ENCODE results near the gene PKN1. TPM values are rescaled to one million over a fixed set of nuclear protein-coding genes. Genes with fewer than 3 reads are reported as not detected.
A peak's percentile ranks its signal among the peaks of the same experiment; 100 is the strongest.

PKN1 gene
- 147 TPM for total RNA-seq
- long read RNA-seq, transcript PKN1-202 (22 exons, 2,960 nt), result minor isoform, 19 of 383 reads
- long read RNA-seq, transcript PKN1-201 (22 exons, 3,069 nt), result major isoform, 273 of 383 reads
- long read RNA-seq, partial matches to known transcripts, result 61 of 383 reads
- long read RNA-seq, other reads (novel, unspliced or antisense), result 29 of 383 reads

DNA sequence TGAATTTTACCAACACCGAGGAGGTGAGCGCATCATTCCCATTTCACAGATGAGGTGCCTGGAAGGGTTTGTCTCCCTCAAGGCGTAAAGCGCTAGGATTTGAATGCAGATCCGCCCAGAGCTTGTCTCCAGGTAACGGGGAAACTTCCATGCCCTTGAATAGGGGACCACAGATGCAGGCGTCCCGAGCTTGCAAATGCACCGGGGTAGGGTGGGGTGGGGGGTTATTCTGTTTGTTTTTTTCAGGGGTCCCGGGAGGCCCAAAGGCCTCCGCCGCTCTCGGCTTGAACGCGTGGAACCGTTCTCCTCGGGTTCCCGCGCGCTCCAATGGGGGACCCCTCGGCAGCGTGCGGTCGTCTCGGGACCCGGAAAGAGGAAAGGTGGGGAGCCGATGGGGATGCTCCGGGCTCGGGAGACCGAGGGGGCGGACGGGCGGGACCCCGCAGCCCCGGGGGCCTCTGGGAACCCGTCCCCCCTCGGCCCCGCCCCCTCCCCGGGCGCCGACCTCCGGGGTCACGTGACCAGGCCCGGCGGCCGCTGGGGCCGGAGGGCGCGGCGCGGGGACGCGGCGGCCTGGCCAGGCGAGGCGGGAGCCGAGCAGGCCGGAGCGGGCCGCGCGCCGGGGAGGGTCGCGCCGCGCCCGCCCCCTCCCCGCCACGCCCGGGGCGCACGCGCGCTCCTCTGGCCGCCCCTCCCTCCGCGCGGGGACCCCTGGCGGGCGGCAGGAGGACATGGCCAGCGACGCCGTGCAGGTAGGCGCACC is at the start of gene PKN1:
TSS of gene PKN1 (plus strand) at position 516 of the 763 bp plus-strand sequence. CDS start at position 732, 216 bp downstream.
- H3K27me3 ChIP-seq (ENCODE audit: low read depth), result no peaks in the 10 kb centered on the region
- DNase-seq, result peak; percentile 70
- peak within 1 kb of the TSS; percentile 95 for H3K4me3 ChIP-seq
- no peaks in the 10 kb centered on the region for H3K9me3 ChIP-seq
- H3K27ac ChIP-seq, result peak within 1 kb of the TSS; percentile 90
- peak; percentile 68 to 76 for ATAC-seq
- intact Hi-C loops (cut with DNase I), result no loop called here
- H3K4me1 ChIP-seq, result peaks cover 57% of the 10 kb centered on the region
- TF ChIP-seq, protein P1, sequence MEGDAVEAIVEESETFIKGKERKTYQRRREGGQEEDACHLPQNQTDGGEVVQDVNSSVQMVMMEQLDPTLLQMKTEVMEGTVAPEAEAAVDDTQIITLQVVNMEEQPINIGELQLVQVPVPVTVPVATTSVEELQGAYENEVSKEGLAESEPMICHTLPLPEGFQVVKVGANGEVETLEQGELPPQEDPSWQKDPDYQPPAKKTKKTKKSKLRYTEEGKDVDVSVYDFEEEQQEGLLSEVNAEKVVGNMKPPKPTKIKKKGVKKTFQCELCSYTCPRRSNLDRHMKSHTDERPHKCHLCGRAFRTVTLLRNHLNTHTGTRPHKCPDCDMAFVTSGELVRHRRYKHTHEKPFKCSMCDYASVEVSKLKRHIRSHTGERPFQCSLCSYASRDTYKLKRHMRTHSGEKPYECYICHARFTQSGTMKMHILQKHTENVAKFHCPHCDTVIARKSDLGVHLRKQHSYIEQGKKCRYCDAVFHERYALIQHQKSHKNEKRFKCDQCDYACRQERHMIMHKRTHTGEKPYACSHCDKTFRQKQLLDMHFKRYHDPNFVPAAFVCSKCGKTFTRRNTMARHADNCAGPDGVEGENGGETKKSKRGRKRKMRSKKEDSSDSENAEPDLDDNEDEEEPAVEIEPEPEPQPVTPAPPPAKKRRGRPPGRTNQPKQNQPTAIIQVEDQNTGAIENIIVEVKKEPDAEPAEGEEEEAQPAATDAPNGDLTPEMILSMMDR (IDR thresholded peaks at IDR 0.05), result no peak
- peaks cover 11% of the 10 kb centered on the region for H3K36me3 ChIP-seq

DNA sequence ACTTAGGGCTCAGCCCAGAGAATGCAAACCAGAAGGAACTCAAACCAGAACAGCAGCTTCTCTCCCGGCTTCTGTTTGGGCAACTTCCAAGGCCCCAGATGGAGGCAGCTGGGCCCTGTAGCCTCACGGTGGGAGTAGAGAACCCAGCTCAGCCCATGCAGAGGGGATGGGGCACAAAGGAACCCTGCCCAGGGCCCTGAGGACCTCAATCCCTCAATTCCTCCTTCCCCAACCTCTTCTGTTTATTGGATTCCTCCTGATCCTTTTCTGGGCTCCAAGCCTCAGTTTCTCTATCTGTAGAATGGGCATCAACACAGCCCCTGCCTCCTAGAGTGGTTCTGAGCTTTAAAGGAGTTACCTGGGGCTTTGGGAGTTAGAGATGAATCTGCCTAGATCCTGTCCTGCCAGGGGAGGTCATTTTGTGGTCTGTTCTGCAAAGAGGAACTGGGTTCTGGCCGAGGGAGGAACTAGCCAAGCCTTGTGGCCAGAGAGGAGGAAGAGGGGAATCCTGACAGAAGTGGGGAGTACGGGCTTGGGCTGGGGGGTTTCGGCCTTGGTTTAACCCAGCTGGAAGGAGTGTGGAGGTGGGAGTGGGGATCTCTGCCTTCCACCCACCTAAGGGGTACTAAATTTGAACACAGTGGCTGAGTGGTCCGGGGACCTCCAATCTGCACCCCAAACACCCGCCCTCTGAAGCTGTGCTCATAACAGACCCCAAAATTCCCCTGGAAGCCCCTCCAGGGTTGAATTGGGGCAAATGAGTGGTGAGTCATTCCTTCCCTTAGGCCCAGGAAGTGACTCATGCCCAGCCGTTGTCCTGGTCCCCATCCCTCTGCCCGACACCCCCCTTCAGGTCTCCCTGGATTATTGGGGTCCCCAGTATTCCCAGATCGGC is 49.2 kb upstream of the PKN1 start:
- TF ChIP-seq, protein P1 (IDR thresholded peaks at IDR 0.05), result no peak
- H3K4me3 ChIP-seq, result peak overlapping the region; percentile 83
- intact Hi-C loops (cut with DNase I), result no loop called here
- no peaks in the 10 kb centered on the region for H3K9me3 ChIP-seq
- no peaks in the 10 kb centered on the region for H3K27me3 ChIP-seq (ENCODE audit: low read depth)
- DNase-seq (peak; percentile 65), ATAC-seq (peak; percentile 5 to 12)
- H3K27ac ChIP-seq, result peak overlapping the region; percentile 90
- peaks cover 74% of the 10 kb centered on the region for H3K4me1 ChIP-seq
- peaks cover 16% of the 10 kb centered on the region for H3K36me3 ChIP-seq

DNA sequence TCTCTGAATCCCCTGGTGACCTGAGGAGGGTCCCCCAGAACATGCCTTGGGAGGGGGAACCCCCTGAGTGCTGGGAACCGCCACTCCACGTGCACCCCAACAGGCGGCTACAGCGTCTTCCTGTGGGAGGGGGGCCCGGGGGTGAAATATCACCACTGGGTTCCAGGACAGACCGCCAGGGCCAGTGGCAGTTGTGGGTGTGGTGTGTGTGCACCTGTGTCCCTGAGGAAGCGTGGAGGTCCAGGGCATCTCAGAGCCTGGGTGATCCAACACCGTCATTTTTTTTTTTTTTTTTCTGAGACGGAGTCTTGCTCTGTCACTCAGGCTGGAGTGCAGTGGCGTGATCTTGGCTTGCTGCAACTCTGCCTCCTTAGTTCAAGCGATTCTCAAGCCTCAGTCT is 47.6 kb upstream of the PKN1 start:
- ATAC-seq, result no peak
- Histone ChIP-seq H3K9me3 (no peaks in the 10 kb centered on the region), H3K36me3 (peaks cover 25% of the 10 kb centered on the region), H3K27ac (peak overlapping the region; percentile 90), H3K4me1 (peaks cover 59% of the 10 kb centered on the region), H3K4me3 (peak overlapping the region; percentile 83), H3K27me3 (ENCODE audit: low read depth) (no peaks in the 10 kb centered on the region)
- TF ChIP-seq, protein P1 (IDR thresholded peaks at IDR 0.05), result no peak
- intact Hi-C loops (cut with DNase I), result no loop called here
- DNase-seq, result no peak

DNA sequence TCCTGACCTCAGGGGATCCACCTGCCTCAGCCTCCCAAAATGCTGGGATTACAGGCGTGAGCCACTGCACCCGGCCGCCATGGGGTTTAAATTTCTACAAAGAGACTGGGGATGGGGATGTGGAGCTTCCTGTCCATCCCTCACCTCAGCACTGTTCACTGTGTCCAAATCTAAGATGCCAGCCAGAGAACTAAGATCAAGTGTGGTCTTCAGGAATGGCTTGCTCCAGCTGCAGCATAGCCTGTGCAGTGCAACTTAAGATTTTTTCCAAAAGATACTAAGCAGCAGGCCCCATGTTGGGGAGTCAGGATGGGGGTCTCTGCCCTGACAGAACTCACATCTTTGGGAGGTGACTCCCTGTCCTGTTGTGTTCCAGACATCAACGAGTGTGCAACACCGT is 42.6 kb upstream of the PKN1 start:
- intact Hi-C loops (cut with DNase I), result no loop called here
- no peak for ATAC-seq
- H3K27ac ChIP-seq, result no peak overlapping the region
- no peaks in the 10 kb centered on the region for H3K27me3 ChIP-seq (ENCODE audit: low read depth)
- no peak overlapping the region for H3K4me3 ChIP-seq
- no peak for DNase-seq
- no peaks in the 10 kb centered on the region for H3K9me3 ChIP-seq
- H3K36me3 ChIP-seq, result peaks cover 76% of the 10 kb centered on the region
- peaks cover 24% of the 10 kb centered on the region for H3K4me1 ChIP-seq
- TF ChIP-seq, protein P1 (IDR thresholded peaks at IDR 0.05), result no peak

DNA sequence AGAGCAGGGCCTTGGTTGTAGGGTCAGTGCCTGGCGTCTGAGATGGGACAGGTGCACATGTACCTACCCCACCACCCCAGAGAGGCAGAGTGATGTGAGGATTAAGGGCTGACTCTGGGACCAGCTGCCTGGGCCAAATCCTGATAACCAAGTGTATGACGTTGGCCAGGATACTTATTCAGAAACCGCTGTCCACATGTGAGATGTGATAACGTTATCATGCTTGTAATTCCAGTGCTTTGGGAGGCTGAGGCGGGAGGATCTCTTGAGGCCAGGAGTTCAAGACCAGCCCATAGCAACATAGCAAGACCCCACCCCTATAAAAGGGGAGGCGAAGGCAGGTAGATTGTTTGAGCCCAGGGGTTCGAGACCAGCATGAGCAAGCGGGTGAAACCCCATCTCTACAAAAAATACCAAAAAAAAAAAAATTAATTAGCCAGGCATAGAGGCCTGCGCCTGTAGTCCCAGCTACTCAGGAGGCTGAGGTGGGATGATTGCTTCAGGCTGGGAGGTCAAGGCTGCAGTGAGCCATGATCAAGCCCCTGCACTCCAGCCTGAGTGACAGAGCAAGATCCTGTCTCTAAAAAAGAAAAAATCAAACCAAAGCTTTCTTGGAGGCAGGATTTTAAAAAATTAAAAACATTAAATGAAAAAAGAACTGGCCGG is 41.8 kb upstream of the PKN1 start:
- no peaks in the 10 kb centered on the region for H3K9me3 ChIP-seq
- peaks cover 83% of the 10 kb centered on the region for H3K36me3 ChIP-seq
- no peaks in the 10 kb centered on the region for H3K27me3 ChIP-seq (ENCODE audit: low read depth)
- H3K4me3 ChIP-seq, result no peak overlapping the region
- peaks cover 18% of the 10 kb centered on the region for H3K4me1 ChIP-seq
- TF ChIP-seq, protein P1 (IDR thresholded peaks at IDR 0.05), result no peak
- no peak for ATAC-seq
- intact Hi-C loops (cut with DNase I), result no loop called here
- H3K27ac ChIP-seq, result no peak overlapping the region
- DNase-seq, result no peak
